GM12864 (cell line): ENCODE measurements around the gene GRIP2.

Source experiments
- DNase-seq: peaks from one replicate; pipeline ENCODE4 v3.0.0-alpha.2; 2011; ENCODE audit warnings: low read depth
- H3K4me3 ChIP-seq: 2 replicates; pipeline ENCODE4 v1.5.1; 2011; ENCODE audit warnings: mild to moderate bottlenecking, low read depth, low read length, control low read depth
- TF ChIP-seq, protein P1 (sequence below): IDR thresholded peaks from 2 replicates; pipeline ENCODE4 v1.5.1; 2011; ENCODE audit warnings: low read depth, mild to moderate bottlenecking, moderate library complexity, low read length, control low read depth, inconsistent platforms; ENCODE audit errors: missing control alignments

Gene GRIP2

GRCh38 chr3:14492948-14493881, 46.9 kb downstream of the GRIP2 start:
- no peak overlapping the region for H3K4me3 ChIP-seq
- TF ChIP-seq, protein P1, sequence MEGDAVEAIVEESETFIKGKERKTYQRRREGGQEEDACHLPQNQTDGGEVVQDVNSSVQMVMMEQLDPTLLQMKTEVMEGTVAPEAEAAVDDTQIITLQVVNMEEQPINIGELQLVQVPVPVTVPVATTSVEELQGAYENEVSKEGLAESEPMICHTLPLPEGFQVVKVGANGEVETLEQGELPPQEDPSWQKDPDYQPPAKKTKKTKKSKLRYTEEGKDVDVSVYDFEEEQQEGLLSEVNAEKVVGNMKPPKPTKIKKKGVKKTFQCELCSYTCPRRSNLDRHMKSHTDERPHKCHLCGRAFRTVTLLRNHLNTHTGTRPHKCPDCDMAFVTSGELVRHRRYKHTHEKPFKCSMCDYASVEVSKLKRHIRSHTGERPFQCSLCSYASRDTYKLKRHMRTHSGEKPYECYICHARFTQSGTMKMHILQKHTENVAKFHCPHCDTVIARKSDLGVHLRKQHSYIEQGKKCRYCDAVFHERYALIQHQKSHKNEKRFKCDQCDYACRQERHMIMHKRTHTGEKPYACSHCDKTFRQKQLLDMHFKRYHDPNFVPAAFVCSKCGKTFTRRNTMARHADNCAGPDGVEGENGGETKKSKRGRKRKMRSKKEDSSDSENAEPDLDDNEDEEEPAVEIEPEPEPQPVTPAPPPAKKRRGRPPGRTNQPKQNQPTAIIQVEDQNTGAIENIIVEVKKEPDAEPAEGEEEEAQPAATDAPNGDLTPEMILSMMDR: no peak

DNA sequence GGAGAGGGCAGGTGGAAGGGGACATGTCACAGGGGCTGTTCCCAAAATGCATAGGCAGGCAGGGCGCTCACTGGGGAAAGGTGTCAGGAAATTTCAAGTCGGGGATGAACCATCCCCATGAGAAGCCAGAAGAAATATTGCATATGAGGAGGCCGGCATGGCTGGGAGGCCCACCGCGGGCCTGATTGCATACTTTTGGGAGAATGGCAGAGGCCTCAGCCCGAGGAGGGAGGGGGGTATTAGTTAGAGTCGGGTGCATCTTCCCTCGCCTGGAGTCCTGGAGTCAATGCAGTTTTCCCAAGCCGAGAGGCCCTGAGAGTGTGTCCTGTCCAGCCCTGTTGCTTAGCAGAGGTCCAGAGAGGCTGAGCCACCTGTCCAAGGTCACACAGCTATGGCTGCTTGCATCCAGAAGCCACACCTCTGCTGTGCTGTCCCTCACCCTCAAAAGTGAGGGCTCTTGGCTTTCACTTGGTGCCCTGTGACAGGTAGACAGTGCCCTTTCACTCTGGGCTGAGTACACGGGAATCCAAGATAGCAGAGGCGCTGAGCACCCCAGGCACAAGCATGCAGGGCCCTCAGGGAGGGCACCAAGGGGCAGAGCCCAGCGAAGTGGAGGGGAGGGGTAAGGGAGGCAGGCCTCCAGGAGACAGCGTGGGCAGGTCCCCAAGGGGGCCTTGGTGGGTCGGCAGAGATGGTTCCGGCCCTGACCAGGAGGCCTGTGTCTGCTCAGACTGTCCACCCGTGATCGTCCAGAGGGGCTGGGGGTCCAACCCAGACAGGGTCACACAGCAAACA, 48.5 kb downstream of the GRIP2 start:
- TF ChIP-seq, protein P1: no peak
- no peak overlapping the region for H3K4me3 ChIP-seq
- DNase-seq: no peak

More at GRCh38 chr3:14492948-14493881, 46.9 kb downstream of the GRIP2 start:
- DNase-seq: no peak

DNA sequence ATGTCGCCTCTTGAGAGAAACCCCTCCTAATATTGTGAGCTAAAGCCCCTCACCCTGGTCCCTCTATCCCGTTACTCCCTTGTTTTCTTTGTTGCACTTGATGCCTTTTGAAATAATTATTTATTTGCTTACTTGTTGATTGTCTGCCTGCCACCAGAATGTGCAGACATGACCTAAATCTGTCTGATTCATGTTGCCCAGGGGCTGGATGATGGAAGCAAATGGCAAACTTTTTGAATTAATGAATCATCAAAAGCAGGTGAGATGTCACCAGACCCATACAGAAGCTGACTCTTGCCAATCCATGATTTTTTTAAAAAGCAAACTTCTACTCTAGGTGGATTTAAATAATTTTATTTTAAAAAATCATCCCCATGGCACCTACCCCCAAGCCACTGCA, 49.3 kb downstream of the GRIP2 start:
- DNase-seq: no peak
- H3K4me3 ChIP-seq: no peak overlapping the region
- TF ChIP-seq, protein P1: no peak

DNA sequence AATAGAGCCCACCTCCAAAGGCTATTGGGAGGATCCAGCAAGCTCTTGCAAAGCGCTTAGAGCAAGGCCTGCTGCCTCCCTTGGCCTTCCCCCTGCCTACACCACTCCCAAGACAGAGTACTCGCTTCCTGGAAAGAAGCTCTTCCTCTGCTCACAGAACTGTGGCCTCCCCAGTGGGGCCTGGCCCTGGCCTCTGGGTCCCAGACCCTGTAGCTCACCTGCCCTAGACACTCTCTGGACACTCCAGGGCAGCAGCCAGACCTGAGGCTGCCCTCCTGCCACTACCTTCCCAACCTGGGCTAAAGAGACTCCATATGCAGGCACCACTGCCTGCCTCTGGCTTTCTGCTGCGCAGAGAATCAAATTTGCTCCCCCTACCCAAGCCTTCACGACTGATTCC, 49.9 kb downstream of the GRIP2 start:
- DNase-seq: no peak
- H3K4me3 ChIP-seq: no peak overlapping the region
- TF ChIP-seq, protein P1: no peak

GRCh38 chr3:14489641-14490040, 50.5 kb downstream of the GRIP2 start:
- DNase-seq: no peak
- TF ChIP-seq, protein P1: no peak

DNA sequence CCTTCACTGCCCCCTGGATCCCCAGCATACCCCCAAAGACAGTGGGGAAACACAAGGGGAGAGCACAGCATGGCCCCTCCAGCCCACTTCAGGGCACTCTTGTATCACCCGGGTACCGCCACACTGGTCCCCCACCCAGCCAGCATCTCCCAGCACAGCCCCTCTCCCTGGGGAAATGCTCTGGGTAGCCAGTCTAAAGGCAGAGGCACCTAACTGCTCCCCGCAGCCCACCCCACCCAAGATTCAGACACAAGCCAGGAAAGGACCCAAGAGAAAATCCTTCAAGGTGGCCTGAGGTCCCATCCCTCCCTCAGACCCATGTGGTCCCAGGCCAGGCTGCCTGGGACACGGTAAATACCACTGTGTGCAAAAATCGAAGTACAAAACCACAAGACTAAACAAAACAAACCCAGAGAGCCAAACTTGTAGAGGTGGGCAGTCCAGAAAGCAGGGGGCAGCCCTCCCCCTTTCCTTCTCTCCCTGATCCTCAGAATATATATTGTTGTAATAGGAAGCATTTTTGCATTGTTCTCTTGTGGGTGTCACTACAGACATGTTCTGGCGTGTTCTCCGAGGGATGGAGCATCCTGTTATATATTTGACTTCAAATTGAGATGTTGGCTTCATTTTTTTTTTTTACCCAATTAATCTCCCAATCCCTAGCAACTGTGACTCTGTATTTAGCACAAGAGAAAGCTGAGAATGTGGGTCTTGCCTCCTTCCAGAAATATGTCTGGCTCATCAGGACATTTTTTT, 51.7 kb downstream of the GRIP2 start:
- DNase-seq: no peak
- H3K4me3 ChIP-seq: no peak overlapping the region
- TF ChIP-seq, protein P1: no peak

More at GRCh38 chr3:14489641-14490040, 50.5 kb downstream of the GRIP2 start:
- no peak overlapping the region for H3K4me3 ChIP-seq
